H1 (cell line): ENCODE results near the gene RFX3. TPM values are rescaled to one million over a fixed set of nuclear protein-coding genes. Genes with fewer than 3 reads are reported as not detected.

Experiments
- CTCF ChIA-PET: fragments of 300-600 bp; sonication (Branson Sonifier 250); formaldehyde crosslinking; loops from one replicate; lab custom pipeline; 2021; ENCODE audit not compliant: partially characterized antibody; lab: Charles Lee
- POLR2A ChIA-PET: fragments of 300-600 bp; sonication (Branson Sonifier 250); formaldehyde crosslinking; loops from one replicate; lab custom pipeline; 2021; ENCODE audit warnings: inconsistent platforms; ENCODE audit not compliant: partially characterized antibody; lab: Charles Lee
- DNase-seq, 2 experiments: peaks; one replicate each; pipeline versions ENCODE4 v3.0.0 to v3.0.0-alpha.2; 2010 to 2022; ENCODE audit warnings: low spot score in 2 of 2, low read depth in 1 of 2, mixed read lengths in 1 of 2
- FAIRE-seq: peaks from 2 replicates; lab custom pipeline; 2011; peaks lifted over from hg19 to GRCh38; lab: Jason Lieb, UNC
- H2AFZ ChIP-seq: 2 replicates; pipeline ENCODE4 v1.8.1; 2012; ENCODE audit warnings: low read length, inconsistent platforms
- H2AK5ac ChIP-seq: 2 replicates; pipeline ENCODE4 v1.6.1; 2013; ENCODE audit warnings: low read depth, low read length
- H2BK120ac ChIP-seq: replicated peaks from 2 replicates; pipeline ENCODE3; 2013; ENCODE audit warnings: low read depth, low read length, inconsistent platforms
- H2BK12ac ChIP-seq: 2 replicates; pipeline ENCODE4 v1.6.1; 2013; ENCODE audit warnings: low read depth, low read length
- H2BK15ac ChIP-seq: 2 replicates; pipeline ENCODE4 v1.6.1; 2013; ENCODE audit warnings: low read length
- H2BK20ac ChIP-seq: 2 replicates; pipeline ENCODE4 v1.6.1; 2013; ENCODE audit warnings: low read length
- H2BK5ac ChIP-seq: 2 replicates; pipeline ENCODE4 v1.6.1; 2013; ENCODE audit warnings: low read depth, low read length
- H3K14ac ChIP-seq: 2 replicates; pipeline ENCODE4 v1.6.1; 2013; ENCODE audit warnings: inconsistent platforms; ENCODE audit not compliant: insufficient read length
- H3K18ac ChIP-seq: 2 replicates; pipeline ENCODE4 v1.6.1; 2013; ENCODE audit warnings: low read length; ENCODE audit errors: extremely low read depth
- H3K23ac ChIP-seq: 2 replicates; pipeline ENCODE4 v1.6.1; 2013; ENCODE audit warnings: inconsistent platforms; ENCODE audit not compliant: insufficient read length
- H3K23me2 ChIP-seq: 2 replicates; pipeline ENCODE4 v1.6.1; 2013; ENCODE audit warnings: low read depth, low read length
- H3K27ac ChIP-seq: 2 replicates; pipeline ENCODE4 v1.6.1; 2011; ENCODE audit warnings: low read depth, low read length, inconsistent platforms
- H3K27me3 ChIP-seq, 4 experiments: replicated peaks in 1 of 4; 1 replicate in 1 of 4; 2 replicates in 3 of 4; pipeline versions ENCODE4 v1.6.1 to v1.8.1; 2011 to 2013; ENCODE audit warnings: low read length in 3 of 4, mild to moderate bottlenecking in 3 of 4, inconsistent platforms in 2 of 4, mixed read lengths in 2 of 4, moderate library complexity in 1 of 4; ENCODE audit not compliant: control insufficient read depth in 3 of 4, insufficient read depth in 3 of 4; ENCODE audit errors: extremely low read depth in 1 of 4
- H3K36me3 ChIP-seq, 4 experiments: 2 replicates each; pipeline versions ENCODE4 v1.6.1 to v1.8.1; 2011 to 2013; ENCODE audit warnings: mild to moderate bottlenecking in 4 of 4, low read length in 3 of 4, moderate library complexity in 2 of 4, control low read depth in 1 of 4, inconsistent platforms in 1 of 4; ENCODE audit not compliant: insufficient read depth in 4 of 4, control insufficient read depth in 2 of 4
- H3K4ac ChIP-seq: replicated peaks from 2 replicates; pipeline ENCODE3; 2013; ENCODE audit warnings: low read length, low read depth, mixed read lengths, inconsistent platforms; ENCODE audit not compliant: insufficient read length
- H3K4me1 ChIP-seq, 4 experiments: replicated peaks in 1 of 4; 1 replicate in 1 of 4; 2 replicates in 3 of 4; pipeline versions ENCODE4 v1.6.1 to v1.8.1; 2011 to 2013; ENCODE audit warnings: low read length in 3 of 4, inconsistent platforms in 2 of 4, mixed read lengths in 1 of 4; ENCODE audit not compliant: insufficient read depth in 4 of 4, control insufficient read depth in 3 of 4
- H3K4me2 ChIP-seq, 2 experiments: 2 replicates each; pipeline versions ENCODE4 v1.6.1 to v1.8.1; 2011 to 2013; ENCODE audit warnings: low read depth in 2 of 2, low read length in 2 of 2, control low read depth in 1 of 2, inconsistent platforms in 1 of 2, mild to moderate bottlenecking in 1 of 2; ENCODE audit not compliant: insufficient read depth in 1 of 2
- H3K4me3 ChIP-seq, 4 experiments: fragments of 200-600, 300-600 bp in 1 of 4; sonication (generic), shearing (Covaris generic), sonication (Bioruptor Twin) in 1 of 4; 2 replicates each; pipeline versions ENCODE4 v1.5.1 to v1.8.1; 2011 to 2016; ENCODE audit warnings: low read length in 4 of 4, low read depth in 3 of 4, control low read depth in 2 of 4, inconsistent platforms in 2 of 4, mild to moderate bottlenecking in 2 of 4, mixed read lengths in 1 of 4, moderate library complexity in 1 of 4; ENCODE audit not compliant: insufficient read depth in 2 of 4; ENCODE audit errors: extremely low read depth in 1 of 4
- H3K56ac ChIP-seq: replicated peaks from 2 replicates; pipeline ENCODE3; 2013; ENCODE audit warnings: low read depth, mild to moderate bottlenecking, mixed read lengths, low read length, inconsistent platforms; ENCODE audit not compliant: insufficient read length
- H3K79me1 ChIP-seq: 2 replicates; pipeline ENCODE4 v1.6.1; 2013; ENCODE audit warnings: low read depth, low read length, control low read depth
- H3K79me2 ChIP-seq, 2 experiments: 2 replicates each; pipeline versions ENCODE4 v1.6.1 to v1.8.1; 2012 to 2013; ENCODE audit warnings: low read length in 2 of 2, mild to moderate bottlenecking in 2 of 2, inconsistent platforms in 1 of 2; ENCODE audit not compliant: insufficient read depth in 2 of 2, control insufficient read depth in 1 of 2
- H3K9ac ChIP-seq, 4 experiments: replicated peaks in 1 of 4; 1 replicate in 1 of 4; 2 replicates in 3 of 4; pipeline versions ENCODE4 v1.6.1 to v1.8.1; 2011 to 2013; ENCODE audit warnings: low read depth in 3 of 4, low read length in 3 of 4, control low read depth in 2 of 4, mild to moderate bottlenecking in 2 of 4, moderate library complexity in 2 of 4, inconsistent platforms in 1 of 4; ENCODE audit errors: extremely low read depth in 1 of 4
- H3K9me3 ChIP-seq, 2 experiments: 2 replicates each; pipeline versions ENCODE4 v1.6.1 to v1.8.1; 2012 to 2013; ENCODE audit warnings: mild to moderate bottlenecking in 2 of 2, moderate library complexity in 2 of 2, control low read depth in 1 of 2, inconsistent platforms in 1 of 2, low read depth in 1 of 2, low read length in 1 of 2, mixed read lengths in 1 of 2; ENCODE audit not compliant: insufficient read depth in 2 of 2
- H4K20me1 ChIP-seq, 2 experiments: replicated peaks in 1 of 2; 2 replicates each; pipeline versions ENCODE3 to v1.8.1; 2011 to 2013; ENCODE audit warnings: inconsistent platforms in 2 of 2, low read length in 2 of 2, mild to moderate bottlenecking in 1 of 2; ENCODE audit not compliant: insufficient read depth in 2 of 2, control insufficient read depth in 1 of 2
- H4K5ac ChIP-seq: 2 replicates; pipeline ENCODE4 v1.6.1; 2013; ENCODE audit warnings: low read length, low read depth, mixed read lengths, inconsistent platforms; ENCODE audit not compliant: insufficient read length
- H4K8ac ChIP-seq: 2 replicates; pipeline ENCODE4 v1.8.0; 2013; ENCODE audit warnings: mild to moderate bottlenecking, moderate library complexity, low read length, inconsistent platforms; ENCODE audit not compliant: insufficient read depth; ENCODE audit errors: extremely low read depth
- H4K91ac ChIP-seq: replicated peaks from 2 replicates; pipeline ENCODE3; 2013; ENCODE audit warnings: low read length, mixed read lengths, inconsistent platforms; ENCODE audit not compliant: insufficient read length
- BRCA1 ChIP-seq: IDR thresholded peaks from 2 replicates; pipeline ENCODE4 v1.6.1; 2012; ENCODE audit warnings: low read depth, low read length, improper control_type of control experiment
- CBX8 ChIP-seq: fragments of 300-800, 300-1000 bp; sonication (generic); IDR thresholded peaks from 2 replicates; pipeline ENCODE4 v1.7.1; 2016; ENCODE audit warnings: low read depth, low read length, borderline replicate concordance
- EGR1 ChIP-seq: IDR thresholded peaks from 2 replicates; pipeline ENCODE4 v1.6.1; 2011; ENCODE audit warnings: low read depth, low read length, borderline replicate concordance
- EP300 ChIP-seq, 2 experiments: IDR thresholded peaks; 1 replicate in 1 of 2; 2 replicates in 1 of 2; pipeline ENCODE4 v1.6.1; 2011 to 2012; ENCODE audit warnings: low read depth in 2 of 2, low read length in 2 of 2, mild to moderate bottlenecking in 2 of 2, borderline replicate concordance in 1 of 2, inconsistent platforms in 1 of 2, moderate library complexity in 1 of 2
- GABPA ChIP-seq: IDR thresholded peaks from 2 replicates; pipeline ENCODE4 v1.6.1; 2011; ENCODE audit warnings: mild to moderate bottlenecking, low read length, moderate library complexity, borderline replicate concordance; ENCODE audit not compliant: insufficient read depth
- NANOG ChIP-seq: IDR thresholded peaks from 2 replicates; pipeline ENCODE4 v1.6.1; 2011; ENCODE audit warnings: low read length, low read depth, mild to moderate bottlenecking, inconsistent platforms; ENCODE audit not compliant: insufficient read depth, poor library complexity, severe bottlenecking
- RAD21 ChIP-seq, 2 experiments: IDR thresholded peaks in 1 of 2; conservative IDR thresholded peaks in 1 of 2; 2 replicates each; pipeline ENCODE4 v1.6.1; 2011; ENCODE audit warnings: low read depth in 2 of 2, low read length in 2 of 2, improper control_type of control experiment in 1 of 2, inconsistent platforms in 1 of 2, mild to moderate bottlenecking in 1 of 2, moderate library complexity in 1 of 2
- SIRT6 ChIP-seq: IDR thresholded peaks from one replicate; pipeline ENCODE4 v1.7.1; 2012; ENCODE audit warnings: low read length, inconsistent platforms
- SIX5 ChIP-seq: IDR thresholded peaks from 2 replicates; pipeline ENCODE4 v1.6.1; 2011; ENCODE audit warnings: mild to moderate bottlenecking, low read depth, low read length
- TBP ChIP-seq: IDR thresholded peaks from 2 replicates; pipeline ENCODE4 v1.6.1; 2011; ENCODE audit warnings: low read depth, low read length, improper control_type of control experiment
- TCF12 ChIP-seq: IDR thresholded peaks from 2 replicates; pipeline ENCODE4 v1.6.1; 2011; ENCODE audit warnings: low read depth, mild to moderate bottlenecking, low read length
- WGBS, 2 experiments: shearing (Covaris generic) in 1 of 2; methylation state at CpG; one replicate each; pipeline versions ENCODE4 v1.1.6 to v1.1.7; 2013 to 2015; ENCODE audit warnings: low lambda C conversion rate in 2 of 2, mixed read lengths in 2 of 2, inconsistent platforms in 1 of 2, low coverage in 1 of 2, missing lambda C conversion rate in 1 of 2; ENCODE audit not compliant: insufficient replicate concordance in 2 of 2, insufficient coverage in 1 of 2, insufficient read length in 1 of 2; ENCODE audit errors: extremely low coverage in 1 of 2, missing lambda C conversion rate in 1 of 2; 5-methylcytosine and 5-hydroxymethylcytosine counted together
- polyA plus RNA-seq, 7 experiments: library from polyadenylated mRNA; depleted of rRNA in 3 of 7; stranded (reverse) in 5 of 7; unstranded in 2 of 7; fragments of >200 nt in 5 of 7; fragments of 200-250 nt in 2 of 7; gene quantifications; 1 replicate in 5 of 7; 2 replicates in 1 of 7; 4 replicates in 1 of 7; pipeline versions ENCODE4 v1.2.1 to v1.2.3, GENCODE V29; 2011 to 2013; ENCODE audit warnings: missing spikeins in 2 of 7, mixed read lengths in 2 of 7
- total RNA-seq: library from RNA; stranded (reverse); fragmentation: NEBNext Ultra II Directional; extraction: Animal tissue kit (Norgen Biotek cat#: 25700); gene quantifications from 2 replicates; pipeline ENCODE4 v1.2.1, GENCODE V29; 2021

The RFX3 gene
- total and polyA plus RNA-seq, 2 of the 8 experiments (the other 6 are each of a cell fraction or from before 2014, with no cell fraction given), result 4.9 to 22.6 TPM

GRCh38 chr9:3497401-3497800 is 28.4 kb downstream of the RFX3 start:
- H3K27me3 ChIP-seq, result no peaks in the 10 kb centered on the region
- H2BK5ac ChIP-seq, result no peak overlapping the region
- no peaks in the 10 kb centered on the region for H3K36me3 ChIP-seq
- no peak overlapping the region for H2AFZ ChIP-seq
- H3K4ac ChIP-seq, result no peak overlapping the region
- H4K91ac ChIP-seq, result no peak overlapping the region
- no peak overlapping the region for H3K14ac ChIP-seq
- no peak overlapping the region for H2BK20ac ChIP-seq
- FAIRE-seq (no peak), DNase-seq (no peak)
- no peak overlapping the region for H3K56ac ChIP-seq
- no peak overlapping the region for H3K4me2 ChIP-seq
- CTCF ChIA-PET, result interaction anchor here (1.3 kb wide), 1 partner anchor 30 kb away, joined by 4 read pairs; no protein-coding TSS in a partner anchor
- H2BK120ac ChIP-seq, result no peak overlapping the region
- no peak overlapping the region for H2BK15ac ChIP-seq
- no peak overlapping the region for H3K23ac ChIP-seq
- no peaks in the 10 kb centered on the region for H3K79me1 ChIP-seq
- H4K20me1 ChIP-seq, result no peaks in the 10 kb centered on the region
- H3K27ac ChIP-seq, result no peak overlapping the region
- POLR2A ChIA-PET, result interaction anchor here (1.4 to 2.4 kb wide), 2 partner anchors 19 to 29 kb away, joined by 4 to 13 read pairs; partner anchors contain the start of gene RFX3
- no peak overlapping the region for H3K18ac ChIP-seq
- H4K8ac ChIP-seq, result no peak overlapping the region
- no peak overlapping the region for H2BK12ac ChIP-seq
- H3K23me2 ChIP-seq, result no peaks in the 10 kb centered on the region
- no peak overlapping the region for H2AK5ac ChIP-seq
- no peaks in the 10 kb centered on the region for H3K9me3 ChIP-seq
- peaks cover 0 to 34% of the 10 kb centered on the region in 2 experiments; a peak in 2 of 4 replicates for H3K79me2 ChIP-seq
- TF ChIP-seq TCF12 (no peak), NANOG (no peak), TBP (no peak), EGR1 (no peak), CBX8 (no peak), GABPA (no peak), RAD21 (IDR thresholded peaks at IDR 0.05 in 1 of 2, conservative IDR thresholded peaks at IDR 0.05 in 1 of 2; ENCODE audit: low read depth in 2 of 2, low read length in 2 of 2) (no peak), SIX5 (no peak), SIRT6 (no peak), EP300 (IDR thresholded peaks at IDR 0.05; ENCODE audit: borderline replicate concordance in 1 of 2, low read depth in 2 of 2, low read length in 2 of 2) (no peak), BRCA1 (no peak)
- WGBS, 2 experiments, result 93% methylated on average over 2 of the region's 2 CpGs; no CpG with 5 or more reads in 1 of the 2 experiments
- no peak overlapping the region for H3K9ac ChIP-seq
- H3K4me3 ChIP-seq, result no peak overlapping the region
- H3K4me1 ChIP-seq, result peaks cover 0 to 6% (median 1%) of the 10 kb centered on the region in 4 experiments; a peak in 3 of 7 replicates
- no peak overlapping the region for H4K5ac ChIP-seq
